ENCODE data around the gene MLYCD.

The MLYCD gene

DNA sequence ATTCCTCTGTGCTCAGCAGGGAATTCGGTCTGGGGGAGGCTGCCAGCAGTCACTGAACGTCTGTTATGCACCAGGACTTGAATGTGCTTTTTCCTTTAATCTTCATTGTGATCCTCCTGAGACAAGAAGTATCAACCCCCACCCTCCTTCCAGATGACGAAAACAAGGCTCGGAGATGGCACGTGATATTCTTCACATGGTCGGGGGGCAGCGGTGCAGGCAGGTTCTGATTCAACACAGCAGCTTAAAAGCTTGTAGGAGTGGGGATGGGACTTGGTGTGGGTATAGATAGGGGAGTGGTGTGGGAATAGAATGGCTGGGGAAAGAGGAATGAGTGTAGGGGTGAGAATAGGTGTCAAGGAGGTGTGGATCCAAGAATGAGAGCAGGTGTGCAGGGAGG is 75.6 kb downstream of the MLYCD start:
- Mint-ChIP-seq H3K27me3 (peaks cover 20% of the 10 kb centered on the region), H3K9me3 (peaks cover 6% of the 10 kb centered on the region), H3K4me3 (no peak overlapping the region), H3K4me1 (peaks cover 2% of the 10 kb centered on the region), H3K36me3 (peaks cover 2% of the 10 kb centered on the region), H3K27ac (no peak overlapping the region)
- ATAC-seq (ENCODE audit: low read depth), result no peak
- DNase-seq (ENCODE audit: low spot score in 2 of 2), result no peak

DNA sequence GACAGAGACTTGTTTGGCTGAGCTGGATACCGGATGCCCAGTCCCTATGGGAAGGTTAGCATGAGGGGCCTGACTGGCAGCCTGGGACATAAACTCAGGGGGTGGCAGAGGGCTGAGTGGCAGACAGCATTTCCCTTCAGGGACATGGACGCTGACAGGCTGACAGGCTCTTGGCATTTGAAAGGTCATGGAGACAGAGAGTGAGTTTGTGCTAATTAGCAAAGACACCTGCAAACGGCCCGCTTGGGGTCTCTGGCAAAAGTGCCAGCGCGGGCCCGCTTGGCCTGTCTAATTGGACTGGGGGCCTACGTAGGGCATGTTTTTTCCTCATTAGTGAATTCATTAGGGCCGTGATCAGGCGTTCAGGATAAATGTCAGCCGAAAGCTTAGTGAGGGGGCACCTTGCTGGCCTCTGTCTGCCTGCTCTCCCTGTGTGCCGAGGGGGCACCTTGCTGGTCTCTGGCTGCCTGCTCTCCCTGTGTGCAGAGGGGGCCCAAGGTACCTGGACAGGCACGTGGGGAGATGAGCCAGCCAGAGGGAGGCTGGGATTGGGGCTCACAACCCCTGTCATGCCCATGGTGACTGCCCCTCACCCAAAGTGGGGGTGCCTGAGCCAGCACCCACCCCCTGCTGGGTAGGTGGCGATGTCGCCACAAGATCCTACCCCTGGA is 76.8 kb downstream of the MLYCD start:
- ATAC-seq (ENCODE audit: low read depth), result no peak
- no peak overlapping the region for H3K4me3 Mint-ChIP-seq
- peaks cover 6% of the 10 kb centered on the region for H3K9me3 Mint-ChIP-seq
- no peak for DNase-seq (ENCODE audit: low spot score in 2 of 2)
- peaks cover 2% of the 10 kb centered on the region for H3K36me3 Mint-ChIP-seq
- peaks cover 15% of the 10 kb centered on the region for H3K27me3 Mint-ChIP-seq
- H3K4me1 Mint-ChIP-seq, result peaks cover 2% of the 10 kb centered on the region
- no peak overlapping the region for H3K27ac Mint-ChIP-seq

Data from memory B cell (primary cell).